ENCODE data around the gene UGT1A6. TPM values are rescaled to one million over a fixed set of nuclear protein-coding genes. Genes with fewer than 3 reads are reported as not detected.
A peak's percentile ranks its signal among the peaks of the same experiment; 100 is the strongest.
"Not testable (repeated sequence)": the region's sequence is repeated elsewhere in the genome, so short reads cannot be mapped to it uniquely, and the experiment has no call there.

The UGT1A6 gene
- total RNA-seq, 1 donor from 2014 or later = 134 TPM

GRCh38 chr2:233686928-233687327, 5.8 kb upstream of the UGT1A6 start:
- DNase-seq (ENCODE audit: low spot score) = no peak

GRCh38 chr2:233688341-233688740, 4.3 kb upstream of the UGT1A6 start:
- no peak for DNase-seq (ENCODE audit: low spot score)

- DNase-seq (ENCODE audit: low spot score) = no peak
Observed at GRCh38 chr2:233689031-233689430, 3.7 kb upstream of the UGT1A6 start.

GRCh38 chr2:233689501-233689900, 3.2 kb upstream of the UGT1A6 start:
- DNase-seq (ENCODE audit: low spot score) = no peak

- no peak for DNase-seq (ENCODE audit: low spot score)
Observed at GRCh38 chr2:233690444-233690843, 2.2 kb upstream of the UGT1A6 start.

GRCh38 chr2:233691443-233692433, 952 bp upstream of the UGT1A6 start:
- DNase-seq (ENCODE audit: low spot score) = peak; percentile 91

GRCh38 chr2:233693963-233694362, 1.3 kb downstream of the UGT1A6 start:
- no peak for DNase-seq (ENCODE audit: low spot score)

GRCh38 chr2:233698740-233699139, 6.0 kb downstream of the UGT1A6 start:
- no peak for DNase-seq (ENCODE audit: low spot score)

GRCh38 chr2:233699424-233700027, 6.8 kb downstream of the UGT1A6 start:
- DNase-seq (ENCODE audit: low spot score) = no peak

- DNase-seq (ENCODE audit: low spot score) = peak; percentile 66
Observed at GRCh38 chr2:233700028-233700635, 7.4 kb downstream of the UGT1A6 start.

- not testable (repeated sequence) for DNase-seq (ENCODE audit: low spot score)
Observed at GRCh38 chr2:233700842-233701241, 8.2 kb downstream of the UGT1A6 start.

GRCh38 chr2:233702238-233702637, 9.5 kb downstream of the UGT1A6 start:
- DNase-seq (ENCODE audit: low spot score) = no peak

GRCh38 chr2:233705911-233706506, 13.3 kb downstream of the UGT1A6 start:
- peak; percentile 65 for DNase-seq (ENCODE audit: low spot score)

- no peak for DNase-seq (ENCODE audit: low spot score)
Observed at GRCh38 chr2:233706720-233707119, 14.0 kb downstream of the UGT1A6 start.

GRCh38 chr2:233707940-233708644, 15.4 kb downstream of the UGT1A6 start:
- no peak for DNase-seq (ENCODE audit: low spot score)

- DNase-seq (ENCODE audit: low spot score) = no peak
Observed at GRCh38 chr2:233708942-233709341, 16.3 kb downstream of the UGT1A6 start.

GRCh38 chr2:233711312-233712008, 18.8 kb downstream of the UGT1A6 start:
- DNase-seq (ENCODE audit: low spot score) = peak; percentile 83

- DNase-seq (ENCODE audit: low spot score) = no peak
Observed at GRCh38 chr2:233712611-233713261, 20.0 kb downstream of the UGT1A6 start, which contains the start of gene UGT1A5. UGT1A5 (plus strand) TSS chr2:233712907; CDS start chr2:233712992, 85 bp downstream.

GRCh38 chr2:233713262-233713615, 20.5 kb downstream of the UGT1A6 start:
- DNase-seq (ENCODE audit: low spot score) = no peak

GRCh38 chr2:233714121-233714520, 21.4 kb downstream of the UGT1A6 start:
- DNase-seq (ENCODE audit: low spot score) = no peak

Measured in ureter (tissue), 1 donor.